ENCODE measurements around the gene IFNGR2. TPM values are rescaled to one million over a fixed set of nuclear protein-coding genes. Genes with fewer than 3 reads are reported as not detected.
A peak's percentile ranks its signal among the peaks of the same experiment; 100 is the strongest.
"Not testable (repeated sequence)": the region's sequence is repeated elsewhere in the genome, so short reads cannot be mapped to it uniquely, and the experiment has no call there.

Gene IFNGR2, protein sequence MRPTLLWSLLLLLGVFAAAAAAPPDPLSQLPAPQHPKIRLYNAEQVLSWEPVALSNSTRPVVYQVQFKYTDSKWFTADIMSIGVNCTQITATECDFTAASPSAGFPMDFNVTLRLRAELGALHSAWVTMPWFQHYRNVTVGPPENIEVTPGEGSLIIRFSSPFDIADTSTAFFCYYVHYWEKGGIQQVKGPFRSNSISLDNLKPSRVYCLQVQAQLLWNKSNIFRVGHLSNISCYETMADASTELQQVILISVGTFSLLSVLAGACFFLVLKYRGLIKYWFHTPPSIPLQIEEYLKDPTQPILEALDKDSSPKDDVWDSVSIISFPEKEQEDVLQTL
- 10 to 100 TPM; 11.3 to 11.8 TPM for total RNA-seq

DNA sequence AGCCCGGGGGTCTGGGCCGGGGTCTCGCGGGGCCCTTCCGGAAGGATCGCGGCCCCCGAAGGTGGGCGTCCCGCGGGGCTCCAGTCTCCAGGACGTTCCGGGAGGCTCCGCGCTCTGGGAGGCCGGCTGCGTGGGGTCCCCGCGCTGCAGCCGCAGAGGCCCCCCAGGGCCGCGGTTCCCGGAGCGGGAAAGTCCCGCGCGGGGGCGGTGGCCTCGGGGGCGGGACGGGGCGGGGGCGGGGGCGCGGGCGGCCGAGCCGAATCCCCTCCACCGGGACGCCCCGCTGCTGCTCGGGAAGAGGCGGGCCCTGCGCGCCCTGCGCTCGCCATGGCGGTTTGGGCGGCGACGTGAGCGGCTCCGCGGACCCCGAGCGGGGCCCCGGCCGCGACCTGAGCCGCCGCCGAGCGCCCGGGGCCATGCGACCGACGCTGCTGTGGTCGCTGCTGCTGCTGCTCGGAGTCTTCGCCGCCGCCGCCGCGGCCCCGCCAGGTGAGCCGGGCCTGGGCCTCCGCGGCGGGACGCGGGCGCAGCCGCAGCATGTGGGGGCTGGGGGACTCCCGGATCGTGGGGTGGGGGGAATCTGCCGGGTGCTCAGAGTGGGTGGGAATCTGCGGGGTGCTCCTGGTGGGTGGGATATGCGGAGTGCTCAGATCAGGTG is at the start of gene IFNGR2:
Gene IFNGR2 (plus strand): TSS at position 286 of the 658 bp plus-strand sequence. CDS start 131 bp downstream, at position 417.
- Mint-ChIP-seq H3K27ac (peak within 1 kb of the TSS; percentile 71), H3K9me3 (no peaks in the 10 kb centered on the region), H3K36me3 (ENCODE audit: low read depth) (peaks cover 8% of the 10 kb centered on the region), H3K27me3 (peaks cover 25% of the 10 kb centered on the region), H3K4me1 (peaks cover 33% of the 10 kb centered on the region), H3K4me3 (peak within 1 kb of the TSS; percentile 79)
- CTCF ChIA-PET: interaction anchor here (0.6 to 1.0 kb wide), 2 partner anchors 31 to 632 kb away, joined by 3 read pairs; partner anchors contain the start of gene PAXBP1
- POLR2A ChIA-PET: no interaction called here
- DNase-seq: peak; percentile 27

DNA sequence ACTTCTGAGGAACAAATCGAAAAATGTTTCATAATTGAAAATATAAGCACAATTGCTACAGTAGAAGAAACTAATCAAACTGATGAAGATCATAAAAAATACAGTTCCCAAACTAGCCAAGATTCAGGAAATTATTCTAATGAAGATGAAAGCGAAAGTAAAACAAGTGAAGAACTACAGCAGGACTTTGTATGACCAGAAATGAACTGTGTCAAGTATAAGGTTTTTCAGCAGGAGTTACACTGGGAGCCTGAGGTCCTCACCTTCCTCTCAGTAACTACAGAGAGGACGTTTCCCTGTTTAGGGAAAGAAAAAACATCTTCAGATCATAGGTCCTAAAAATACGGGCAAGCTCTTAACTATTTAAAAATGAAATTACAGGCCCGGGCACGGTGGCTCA is 47.9 kb upstream of the IFNGR2 start:
- Mint-ChIP-seq H3K27ac (no peak overlapping the region), H3K4me1 (peaks cover 15% of the 10 kb centered on the region), H3K27me3 (no peaks in the 10 kb centered on the region), H3K36me3 (ENCODE audit: low read depth) (peaks cover 35% of the 10 kb centered on the region), H3K4me3 (no peak overlapping the region), H3K9me3 (no peaks in the 10 kb centered on the region)
- POLR2A ChIA-PET: no interaction called here
- no peak for DNase-seq
- CTCF ChIA-PET: interaction anchor here (1.7 kb wide), 1 partner anchor 24 kb away, joined by 5 read pairs; no protein-coding TSS in a partner anchor

DNA sequence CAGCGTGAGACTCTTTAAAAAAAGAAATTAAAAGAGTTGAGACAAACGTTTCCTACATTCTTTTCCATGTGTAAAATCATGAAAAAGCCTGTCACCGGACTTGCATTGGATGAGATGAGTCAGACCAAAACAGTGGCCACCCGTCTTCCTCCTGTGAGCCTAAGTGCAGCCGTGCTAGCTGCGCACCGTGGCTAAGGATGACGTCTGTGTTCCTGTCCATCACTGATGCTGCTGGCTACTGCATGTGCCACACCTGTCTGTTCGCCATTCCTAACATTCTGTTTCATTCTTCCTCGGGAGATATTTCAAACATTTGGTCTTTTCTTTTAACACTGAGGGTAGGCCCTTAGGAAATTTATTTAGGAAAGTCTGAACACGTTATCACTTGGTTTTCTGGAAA is 47.2 kb upstream of the IFNGR2 start:
- POLR2A ChIA-PET: no interaction called here
- no peak overlapping the region for H3K27ac Mint-ChIP-seq
- peaks cover 30% of the 10 kb centered on the region for H3K36me3 Mint-ChIP-seq (ENCODE audit: low read depth)

DNA sequence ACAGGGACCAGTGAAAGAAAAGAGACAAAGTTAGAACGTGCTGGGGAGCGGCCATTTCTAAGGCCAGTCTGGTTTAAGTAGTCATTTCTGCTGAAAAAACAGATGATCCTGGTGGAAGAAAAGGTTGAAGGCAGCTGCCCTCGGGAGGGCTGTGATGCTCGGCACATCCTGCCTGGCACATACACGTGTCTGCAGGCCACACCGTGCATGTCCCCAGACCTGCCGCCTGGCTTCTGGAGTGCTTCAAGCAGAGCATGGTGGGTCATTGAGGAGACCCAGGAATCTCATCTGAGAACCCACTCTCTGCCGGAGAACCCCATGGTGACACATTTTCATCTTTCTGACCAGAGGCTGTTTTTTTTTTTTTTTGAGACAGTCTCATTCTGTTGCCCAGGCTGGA is 46.0 kb upstream of the IFNGR2 start:
- ChIA-PET CTCF (no interaction called here), POLR2A (no interaction called here)
- no peaks in the 10 kb centered on the region for H3K9me3 Mint-ChIP-seq
- H3K4me3 Mint-ChIP-seq: no peak overlapping the region
- no peaks in the 10 kb centered on the region for H3K27me3 Mint-ChIP-seq
- DNase-seq: no peak
- H3K27ac Mint-ChIP-seq: no peak overlapping the region
- H3K36me3 Mint-ChIP-seq (ENCODE audit: low read depth): peaks cover 24% of the 10 kb centered on the region
- H3K4me1 Mint-ChIP-seq: peaks cover 26% of the 10 kb centered on the region

More for the DNA sequence above, 47.2 kb upstream of the IFNGR2 start:
- CTCF ChIA-PET: interaction anchor here (0.7 kb wide), 1 partner anchor 90 kb away, joined by 3 read pairs; no protein-coding TSS in a partner anchor
- DNase-seq: no peak
- Mint-ChIP-seq H3K27me3 (no peaks in the 10 kb centered on the region), H3K4me3 (no peak overlapping the region), H3K4me1 (peaks cover 16% of the 10 kb centered on the region), H3K9me3 (no peaks in the 10 kb centered on the region)

DNA sequence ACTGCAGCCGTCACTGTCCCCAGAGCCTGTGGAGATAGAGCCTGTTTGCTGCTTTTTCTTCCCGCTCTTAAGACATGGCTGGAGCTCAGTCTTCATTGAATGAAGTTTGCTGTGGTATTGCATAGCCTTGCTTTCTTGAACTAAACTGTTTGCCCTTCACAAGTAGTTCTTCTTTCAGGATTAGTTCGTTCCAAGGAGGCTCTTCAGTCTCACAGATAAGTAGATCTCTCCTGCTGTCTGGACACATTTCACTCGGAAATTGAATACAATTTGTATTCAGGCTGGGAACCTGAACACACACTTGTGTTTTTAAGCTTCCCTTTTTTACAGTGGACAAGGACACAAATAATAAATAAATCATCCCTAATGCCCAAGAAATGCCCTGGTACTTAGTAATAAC is 43.8 kb upstream of the IFNGR2 start:
- ChIA-PET POLR2A (no interaction called here), CTCF (interaction anchor here (2.4 to 3.0 kb wide), 2 partner anchors 16 to 20 kb away, joined by 11 to 13 read pairs; no protein-coding TSS in a partner anchor)
- no peak for DNase-seq
- Mint-ChIP-seq H3K4me3 (no peak overlapping the region), H3K27me3 (no peaks in the 10 kb centered on the region), H3K36me3 (ENCODE audit: low read depth) (peaks cover 25% of the 10 kb centered on the region), H3K4me1 (peaks cover 38% of the 10 kb centered on the region), H3K9me3 (peaks cover 3% of the 10 kb centered on the region), H3K27ac (no peak overlapping the region)

DNA sequence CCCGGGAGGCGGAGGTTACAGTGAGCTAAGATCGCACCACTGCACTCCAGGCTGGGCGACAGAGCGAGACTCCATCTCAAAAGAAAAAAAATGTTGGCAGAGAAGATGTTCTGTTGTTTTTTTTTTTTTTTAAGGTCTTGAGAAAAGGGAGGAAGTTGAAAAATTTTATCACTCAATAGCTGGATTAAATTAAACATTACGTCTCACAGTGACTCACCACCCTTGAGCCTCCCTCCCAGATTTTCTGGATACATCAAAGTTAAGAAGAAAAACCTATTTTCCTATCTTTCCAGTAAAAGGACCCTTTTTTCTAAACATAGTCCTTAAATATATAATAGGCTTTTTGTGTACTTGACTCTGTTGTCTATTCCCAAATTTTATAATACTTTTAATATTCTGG is 42.9 kb upstream of the IFNGR2 start:
- ChIA-PET CTCF (interaction anchor here (1.4 to 3.2 kb wide), 8 partner anchors 11 to 178 kb away, joined by 3 to 40 read pairs (median 8); no protein-coding TSS in a partner anchor), POLR2A (no interaction called here)
- Mint-ChIP-seq H3K9me3 (peaks cover 3% of the 10 kb centered on the region), H3K27ac (no peak overlapping the region), H3K36me3 (ENCODE audit: low read depth) (peaks cover 22% of the 10 kb centered on the region), H3K4me3 (no peak overlapping the region), H3K27me3 (no peaks in the 10 kb centered on the region), H3K4me1 (peaks cover 34% of the 10 kb centered on the region)
- DNase-seq: no peak

DNA sequence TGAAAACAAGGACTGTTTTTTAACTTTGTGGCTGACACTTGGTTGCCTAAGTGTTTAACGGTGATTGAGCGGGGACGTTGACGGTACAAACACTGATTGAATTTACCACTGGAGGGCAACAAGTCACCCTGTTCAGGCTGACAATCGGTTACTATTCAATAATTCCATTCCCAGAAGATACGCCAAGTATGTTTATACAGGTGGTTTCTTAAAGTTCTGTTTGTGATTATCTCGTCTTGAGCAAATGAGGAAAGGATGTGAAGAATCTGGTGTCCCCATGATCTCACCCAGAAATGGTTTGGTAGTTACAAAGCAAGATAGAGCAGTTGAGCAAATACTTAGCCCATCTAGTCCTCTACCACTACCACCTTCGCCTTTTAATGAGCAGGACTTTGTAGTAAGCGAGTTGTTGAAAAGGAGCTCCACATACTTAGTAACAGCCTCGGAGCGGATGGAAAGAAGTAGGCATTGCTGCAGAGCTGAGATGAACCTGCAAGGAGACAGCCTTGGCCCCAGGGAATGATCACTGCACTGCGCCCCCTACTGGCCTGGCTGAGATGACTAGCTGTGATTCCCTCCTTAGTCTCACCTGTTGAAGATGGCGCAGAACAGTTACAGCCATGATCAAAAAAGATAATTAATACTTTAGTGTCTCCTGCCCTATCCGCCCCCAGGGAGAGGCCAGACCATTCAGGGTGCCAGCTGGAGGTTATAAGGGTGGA is 42.2 kb upstream of the IFNGR2 start:
- peak overlapping the region; percentile 92 for H3K27ac Mint-ChIP-seq
- ChIA-PET CTCF (interaction anchor here (0.7 to 3.2 kb wide), 31 partner anchors 12 to 245 kb away, joined by 3 to 40 read pairs (median 5); partner anchors contain the start of gene IFNAR1), POLR2A (interaction anchor here (0.6 kb wide), 2 partner anchors 121 to 161 kb away, joined by 3 to 4 read pairs; no protein-coding TSS in a partner anchor)
- H3K36me3 Mint-ChIP-seq (ENCODE audit: low read depth): peaks cover 18% of the 10 kb centered on the region
- peaks cover 4% of the 10 kb centered on the region for H3K9me3 Mint-ChIP-seq
- peaks cover 28% of the 10 kb centered on the region for H3K4me1 Mint-ChIP-seq
- DNase-seq: peak; percentile 87
- no peaks in the 10 kb centered on the region for H3K27me3 Mint-ChIP-seq
- H3K4me3 Mint-ChIP-seq: peak overlapping the region; percentile 69

DNA sequence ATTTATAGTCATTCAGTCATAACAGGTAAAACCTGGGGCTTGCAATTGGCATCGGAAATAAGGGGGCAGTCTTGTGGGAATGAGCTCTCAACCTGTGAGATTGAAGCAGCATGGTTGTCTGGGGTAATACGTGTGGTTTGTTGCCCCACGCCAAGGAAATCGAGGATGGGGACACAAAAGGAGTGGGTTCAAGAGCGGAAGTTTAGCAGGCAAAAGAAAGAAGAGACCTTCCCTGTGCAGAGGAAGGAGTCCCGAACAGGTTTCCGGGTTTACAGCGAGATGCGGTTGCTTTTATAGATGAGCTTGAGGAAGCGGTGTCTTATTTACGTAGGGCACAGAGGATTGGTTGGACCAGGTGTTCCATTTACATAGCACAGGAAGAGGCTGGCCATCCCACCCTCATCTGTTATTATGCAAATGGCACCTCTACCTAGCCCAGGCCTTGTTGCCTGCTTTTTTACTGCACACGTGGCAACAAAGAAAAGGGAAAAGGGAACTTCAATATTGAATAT is 41.1 kb upstream of the IFNGR2 start:
- CTCF ChIA-PET: interaction anchor here (0.6 to 3.2 kb wide), 25 partner anchors 13 to 244 kb away, joined by 3 to 40 read pairs (median 5); partner anchors contain the start of genes IFNAR1 and TMEM50B
- DNase-seq: peak; percentile 83
- Mint-ChIP-seq H3K4me3 (peak overlapping the region; percentile 69), H3K27ac (peak overlapping the region; percentile 92), H3K9me3 (peaks cover 12% of the 10 kb centered on the region), H3K36me3 (ENCODE audit: low read depth) (peaks cover 15% of the 10 kb centered on the region), H3K4me1 (peaks cover 26% of the 10 kb centered on the region), H3K27me3 (no peaks in the 10 kb centered on the region)
- POLR2A ChIA-PET: interaction anchor here (0.6 to 0.8 kb wide), 3 partner anchors 9 to 37 kb away, joined by 3 to 8 read pairs (median 4); partner anchors contain the start of gene IFNAR1

DNA sequence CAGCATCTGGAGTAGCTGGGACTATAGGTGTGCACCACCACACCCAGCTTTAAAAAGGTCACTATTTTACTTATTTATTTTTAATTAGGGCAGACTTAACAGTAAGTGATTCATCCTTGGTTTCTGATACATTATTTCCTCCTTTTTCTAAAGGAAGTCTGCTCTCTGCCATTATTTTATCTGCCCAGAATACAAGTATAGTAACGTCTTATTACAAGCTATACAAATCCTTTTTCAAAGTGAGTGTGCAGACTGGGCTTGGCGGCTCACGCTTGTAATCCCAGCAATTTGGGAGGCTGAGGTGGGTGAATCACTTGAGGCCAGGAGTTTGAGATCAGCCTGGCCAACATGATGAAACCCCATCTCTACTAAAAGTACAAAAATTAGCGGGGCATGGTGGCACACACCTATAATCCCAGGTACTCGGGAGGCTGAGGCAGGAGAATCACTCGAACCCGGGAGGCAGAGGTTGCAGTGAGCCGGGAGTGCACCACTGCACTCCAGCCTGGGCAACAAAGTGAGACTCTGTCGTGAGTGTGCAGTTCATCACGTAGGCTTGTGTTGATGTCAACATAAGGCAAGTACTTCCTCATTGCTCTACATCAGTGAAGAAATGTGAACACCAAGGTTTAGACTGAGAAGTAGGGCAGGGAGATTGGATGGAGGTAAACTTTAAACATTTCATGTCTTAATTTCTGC is 39.2 kb upstream of the IFNGR2 start:
- Mint-ChIP-seq H3K9me3 (peaks cover 22% of the 10 kb centered on the region), H3K4me1 (peaks cover 26% of the 10 kb centered on the region), H3K27ac (peak overlapping the region; percentile 13), H3K36me3 (ENCODE audit: low read depth) (peaks cover 23% of the 10 kb centered on the region)
- POLR2A ChIA-PET, H3K4me3 Mint-ChIP-seq, DNase-seq, H3K27me3 Mint-ChIP-seq: not testable (repeated sequence)
- CTCF ChIA-PET: interaction anchor here (0.6 to 0.9 kb wide), 2 partner anchors 20 to 23 kb away, joined by 3 read pairs; no protein-coding TSS in a partner anchor

DNA sequence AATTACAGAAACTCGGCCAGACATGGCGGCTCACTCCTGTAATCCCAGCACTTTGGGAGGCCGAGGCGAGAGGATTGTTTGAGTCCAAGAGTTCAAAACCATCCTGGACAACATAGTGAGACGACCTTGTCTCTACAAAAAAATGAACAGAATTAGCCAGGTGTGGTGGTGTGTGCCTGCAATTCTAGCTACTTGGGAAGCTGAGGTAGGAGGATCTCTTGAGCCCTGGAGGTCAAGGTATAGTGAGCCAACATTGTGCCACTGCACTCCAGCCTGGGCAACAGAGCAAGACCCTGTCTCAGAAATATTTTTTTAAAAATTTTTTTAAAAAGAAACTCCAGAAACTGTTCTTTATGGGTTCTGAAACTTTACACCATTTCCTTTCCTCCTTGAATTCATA is 38.4 kb upstream of the IFNGR2 start:
- DNase-seq: no peak
- peaks cover 23% of the 10 kb centered on the region for H3K36me3 Mint-ChIP-seq (ENCODE audit: low read depth)

DNA sequence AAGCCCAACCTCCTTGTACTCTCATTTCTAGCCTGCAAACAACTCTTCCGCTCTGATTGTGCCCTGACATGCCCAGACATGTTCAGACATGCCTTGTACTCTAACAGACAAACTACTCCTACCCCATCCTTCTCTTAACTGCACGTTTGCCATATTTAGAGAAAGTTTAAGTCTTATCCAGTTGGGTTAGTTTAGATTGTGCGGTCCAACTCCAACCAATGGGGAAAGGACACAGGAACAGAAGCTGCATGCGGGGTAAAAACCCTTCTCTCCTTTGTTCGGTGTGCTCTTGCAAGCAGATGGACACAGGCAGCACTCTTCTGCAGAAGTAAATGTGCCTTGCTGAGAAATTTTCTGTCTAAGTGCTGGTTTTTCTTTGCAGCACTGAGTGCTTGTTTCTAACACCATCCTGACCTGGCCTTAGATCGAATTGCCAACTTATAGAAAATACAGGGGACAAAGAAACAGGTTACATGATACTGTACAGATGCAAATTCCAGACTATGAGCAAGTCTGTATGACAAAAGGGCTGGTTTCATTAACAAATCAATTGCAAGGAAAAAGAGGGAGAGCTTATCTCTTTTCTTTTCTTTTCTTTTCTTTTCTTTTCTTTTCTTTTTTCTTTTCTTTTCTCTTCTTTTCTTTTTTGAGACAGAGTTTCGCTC is 35.8 kb upstream of the IFNGR2 start:
- H3K9me3 Mint-ChIP-seq: peaks cover 30% of the 10 kb centered on the region
- H3K4me3 Mint-ChIP-seq: no peak overlapping the region
- H3K27ac Mint-ChIP-seq: peak overlapping the region; percentile 51
- no peak for DNase-seq
- peaks cover 11% of the 10 kb centered on the region for H3K4me1 Mint-ChIP-seq
- ChIA-PET CTCF (interaction anchor here (1.4 kb wide), 1 partner anchor 167 kb away, joined by 6 read pairs; no protein-coding TSS in a partner anchor), POLR2A (interaction anchor here (0.5 kb wide), 1 partner anchor 153 kb away, joined by 3 read pairs; no protein-coding TSS in a partner anchor)
- no peaks in the 10 kb centered on the region for H3K27me3 Mint-ChIP-seq
- peaks cover 23% of the 10 kb centered on the region for H3K36me3 Mint-ChIP-seq (ENCODE audit: low read depth)

More for the DNA sequence above, 38.4 kb upstream of the IFNGR2 start:
- no peak overlapping the region for H3K4me3 Mint-ChIP-seq
- H3K4me1 Mint-ChIP-seq: peaks cover 26% of the 10 kb centered on the region
- no peaks in the 10 kb centered on the region for H3K27me3 Mint-ChIP-seq
- no peak overlapping the region for H3K27ac Mint-ChIP-seq
- peaks cover 24% of the 10 kb centered on the region for H3K9me3 Mint-ChIP-seq
- ChIA-PET CTCF (no interaction called here), POLR2A (no interaction called here)

All from activated CD4-positive, alpha-beta T cell treated with anti-CD3 and anti-CD28 coated beads, Interleukin-2, amount 10 ng/mL, durations not matched to agents 7 days and 5 days (primary cell).